Fibroblast of lung (primary cell): ENCODE measurements around the gene MYLK.

ENCODE experiments used
- EZH2 ChIP-seq: IDR thresholded peaks from 2 replicates; pipeline ENCODE4 v1.5.1; 2012; ENCODE audit warnings: low read length, control low read depth, mild to moderate bottlenecking; ENCODE audit errors: missing control alignments
- TF ChIP-seq, protein P1 (sequence below), 2 donors: IDR thresholded peaks in 1 of 2; conservative IDR thresholded peaks in 1 of 2; 1 replicate in 1 of 2; 2 replicates in 1 of 2; pipeline ENCODE4 v1.5.1; 2011 to 2012; ENCODE audit warnings: low read length in 2 of 2, control low read depth in 1 of 2, inconsistent platforms in 1 of 2, low read depth in 1 of 2, mild to moderate bottlenecking in 1 of 2

DNA sequence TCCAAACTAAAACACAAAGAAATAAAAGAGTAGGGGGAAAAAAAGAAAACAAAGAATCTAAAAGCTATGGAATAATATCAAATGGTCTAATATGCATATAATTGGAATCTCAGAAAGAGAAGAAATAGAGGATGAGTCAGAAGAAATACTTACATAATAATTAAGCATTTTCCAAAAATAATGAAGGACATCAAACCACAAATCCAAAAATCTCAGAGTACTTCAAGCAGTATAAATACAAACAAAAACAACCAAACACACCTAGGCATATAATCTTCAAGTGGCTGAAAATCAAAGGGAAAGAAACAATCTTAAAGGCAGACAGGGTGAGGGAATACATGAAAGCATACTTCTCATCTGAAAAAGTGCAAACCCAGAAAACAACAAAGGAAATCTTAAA, 46.3 kb downstream of the MYLK start:
- TF ChIP-seq, protein P1, sequence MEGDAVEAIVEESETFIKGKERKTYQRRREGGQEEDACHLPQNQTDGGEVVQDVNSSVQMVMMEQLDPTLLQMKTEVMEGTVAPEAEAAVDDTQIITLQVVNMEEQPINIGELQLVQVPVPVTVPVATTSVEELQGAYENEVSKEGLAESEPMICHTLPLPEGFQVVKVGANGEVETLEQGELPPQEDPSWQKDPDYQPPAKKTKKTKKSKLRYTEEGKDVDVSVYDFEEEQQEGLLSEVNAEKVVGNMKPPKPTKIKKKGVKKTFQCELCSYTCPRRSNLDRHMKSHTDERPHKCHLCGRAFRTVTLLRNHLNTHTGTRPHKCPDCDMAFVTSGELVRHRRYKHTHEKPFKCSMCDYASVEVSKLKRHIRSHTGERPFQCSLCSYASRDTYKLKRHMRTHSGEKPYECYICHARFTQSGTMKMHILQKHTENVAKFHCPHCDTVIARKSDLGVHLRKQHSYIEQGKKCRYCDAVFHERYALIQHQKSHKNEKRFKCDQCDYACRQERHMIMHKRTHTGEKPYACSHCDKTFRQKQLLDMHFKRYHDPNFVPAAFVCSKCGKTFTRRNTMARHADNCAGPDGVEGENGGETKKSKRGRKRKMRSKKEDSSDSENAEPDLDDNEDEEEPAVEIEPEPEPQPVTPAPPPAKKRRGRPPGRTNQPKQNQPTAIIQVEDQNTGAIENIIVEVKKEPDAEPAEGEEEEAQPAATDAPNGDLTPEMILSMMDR (conservative IDR thresholded peaks at IDR 0.05 in 1 of 2, IDR thresholded peaks at IDR 0.05 in 1 of 2; ENCODE audit: low read depth in 1 of 2, low read length in 2 of 2): no peak
- no peak for TF ChIP-seq EZH2
